Measurements from ENCODE around the gene PCSK6.

DNA sequence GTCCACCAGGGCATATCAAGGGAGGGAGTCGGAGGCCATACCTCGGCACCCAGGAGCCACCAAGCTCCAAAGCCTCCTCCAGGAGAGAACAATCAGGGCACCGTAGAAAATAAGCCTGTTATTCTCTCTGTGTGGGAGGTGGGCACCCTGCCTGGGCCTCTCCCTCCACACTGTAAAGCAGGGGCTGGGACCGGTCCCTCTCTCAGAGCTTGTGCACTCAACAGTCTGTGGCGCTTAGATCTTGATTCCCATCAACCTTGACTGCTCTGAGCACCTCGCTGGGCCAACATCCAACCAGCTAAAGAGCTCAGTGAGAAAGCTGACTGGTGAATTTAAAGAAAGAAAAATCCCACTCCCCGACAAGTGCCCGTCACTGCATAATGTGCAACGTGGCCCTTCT, 53.0 kb downstream of the PCSK6 start:
- TF ChIP-seq, protein P1, sequence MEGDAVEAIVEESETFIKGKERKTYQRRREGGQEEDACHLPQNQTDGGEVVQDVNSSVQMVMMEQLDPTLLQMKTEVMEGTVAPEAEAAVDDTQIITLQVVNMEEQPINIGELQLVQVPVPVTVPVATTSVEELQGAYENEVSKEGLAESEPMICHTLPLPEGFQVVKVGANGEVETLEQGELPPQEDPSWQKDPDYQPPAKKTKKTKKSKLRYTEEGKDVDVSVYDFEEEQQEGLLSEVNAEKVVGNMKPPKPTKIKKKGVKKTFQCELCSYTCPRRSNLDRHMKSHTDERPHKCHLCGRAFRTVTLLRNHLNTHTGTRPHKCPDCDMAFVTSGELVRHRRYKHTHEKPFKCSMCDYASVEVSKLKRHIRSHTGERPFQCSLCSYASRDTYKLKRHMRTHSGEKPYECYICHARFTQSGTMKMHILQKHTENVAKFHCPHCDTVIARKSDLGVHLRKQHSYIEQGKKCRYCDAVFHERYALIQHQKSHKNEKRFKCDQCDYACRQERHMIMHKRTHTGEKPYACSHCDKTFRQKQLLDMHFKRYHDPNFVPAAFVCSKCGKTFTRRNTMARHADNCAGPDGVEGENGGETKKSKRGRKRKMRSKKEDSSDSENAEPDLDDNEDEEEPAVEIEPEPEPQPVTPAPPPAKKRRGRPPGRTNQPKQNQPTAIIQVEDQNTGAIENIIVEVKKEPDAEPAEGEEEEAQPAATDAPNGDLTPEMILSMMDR (IDR thresholded peaks at IDR 0.05): no peak
- TF ChIP-seq POLR2A (IDR thresholded peaks at IDR 0.05) (no peak), EP300 (IDR thresholded peaks at IDR 0.05) (no peak)
